Caki2 (cell line): ENCODE results near the gene CDH13. TPM values are rescaled to one million over a fixed set of nuclear protein-coding genes. Genes with fewer than 3 reads are reported as not detected.

Experiments
- DNase-seq: peaks from one replicate; pipeline ENCODE4 v3.0.0-alpha.2; 2015; ENCODE audit warnings: low read depth
- in situ Hi-C: cut with HindIII; loops from 2 replicates; pipeline ENCODE4 v1.10.0; 2016; ENCODE audit warnings: low sequenced_read_pairs, low pct_unique_long_range_greater_than_20kb, mixed read lengths
- total RNA-seq: library from RNA; depleted of rRNA; stranded (reverse); fragments of >200 nt; shearing (Covaris generic); gene quantifications from 2 replicates; pipeline ENCODE4 v1.2.3, GENCODE V29; 2014; ENCODE audit warnings: low replicate concordance

CDH13 gene
- total RNA-seq, 1 experiment from 2014 or later: not detected

DNA sequence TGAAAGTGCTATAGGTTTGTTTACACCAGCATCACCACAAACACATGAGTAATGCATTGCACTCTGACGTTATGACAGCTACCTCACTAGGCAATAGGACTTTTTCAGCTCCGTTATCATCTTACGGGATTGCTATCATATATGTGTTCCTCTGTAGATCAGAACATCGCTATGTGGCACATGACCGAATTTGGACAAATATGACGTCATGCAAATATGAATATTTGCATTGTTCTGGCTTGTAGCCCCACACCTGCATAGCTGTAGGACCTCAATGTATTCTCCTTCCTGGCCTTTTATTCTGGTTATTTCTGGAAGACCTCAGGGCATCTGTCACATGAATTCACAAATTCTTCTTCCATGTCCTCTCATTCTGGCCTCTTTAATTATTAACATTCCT, 393.2 kb downstream of the CDH13 start:
- in situ Hi-C loops: no loop called here
- no peak for DNase-seq

DNA sequence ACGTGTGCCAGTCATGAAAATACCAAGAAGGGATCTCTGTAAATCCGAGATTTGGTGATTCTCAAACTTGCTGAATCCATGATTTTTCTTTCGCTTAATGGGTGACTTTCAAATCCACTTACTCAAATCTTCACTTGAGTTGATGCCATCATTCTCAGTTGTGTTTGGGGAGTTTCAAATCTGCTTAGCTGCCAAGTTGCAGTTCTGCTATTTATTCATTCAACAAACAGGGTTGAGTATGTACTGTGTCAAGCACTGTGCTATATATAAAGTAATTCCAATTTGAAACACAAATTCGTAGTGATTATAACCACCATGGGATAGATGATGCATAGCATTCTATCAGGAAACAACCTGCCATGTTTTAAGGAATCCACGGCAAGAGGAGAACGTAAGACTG, 394.3 kb downstream of the CDH13 start:
- no peak for DNase-seq
- in situ Hi-C loops: no loop called here

- in situ Hi-C loops: no loop called here
- no peak for DNase-seq
Observed at GRCh38 chr16:83021746-83022145, 395.0 kb downstream of the CDH13 start.

DNA sequence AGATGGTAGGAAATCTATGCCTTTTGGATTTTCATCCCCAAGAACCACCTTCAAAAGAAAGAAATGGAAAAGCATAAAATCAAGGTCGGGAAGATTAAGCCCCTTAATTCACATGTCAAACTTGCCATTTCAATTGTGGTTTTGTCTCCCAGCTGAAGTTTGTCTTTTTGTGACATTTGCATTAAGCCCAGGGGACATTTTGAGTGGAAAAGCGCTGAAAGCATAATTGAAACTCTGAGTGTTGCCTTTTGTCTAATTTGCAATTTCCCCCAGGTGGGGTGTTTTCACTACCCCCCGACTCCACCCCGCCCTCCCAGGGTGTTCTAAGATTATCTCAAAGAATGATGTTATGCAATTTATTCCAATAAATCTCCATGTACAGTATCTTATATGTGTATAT, 396.2 kb downstream of the CDH13 start:
- in situ Hi-C loops: no loop called here
- DNase-seq: no peak

- in situ Hi-C loops: no loop called here
- DNase-seq: no peak
Observed at GRCh38 chr16:83023640-83024039, 396.9 kb downstream of the CDH13 start.

GRCh38 chr16:83027973-83028372, 401.2 kb downstream of the CDH13 start:
- no peak for DNase-seq

DNA sequence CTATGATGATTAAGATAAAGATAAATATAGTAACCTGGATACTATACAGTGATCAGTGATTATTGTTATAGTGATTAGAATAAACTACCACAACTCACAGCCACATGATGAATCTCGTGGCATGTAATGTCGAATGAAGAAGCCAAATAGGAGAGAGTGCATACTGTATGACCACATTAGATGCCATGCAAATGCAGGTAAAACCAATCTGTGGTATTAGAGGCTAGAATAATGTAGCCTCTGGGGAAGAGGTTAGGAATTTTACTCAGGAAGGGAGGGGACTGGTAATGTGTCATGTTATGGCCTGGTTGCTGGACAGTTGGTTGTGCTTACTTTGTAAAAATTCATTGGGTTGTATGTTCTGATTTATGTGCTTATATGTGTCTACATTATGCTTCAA, 402.7 kb downstream of the CDH13 start:
- in situ Hi-C loops: no loop called here
- DNase-seq: no peak

More at GRCh38 chr16:83027973-83028372, 401.2 kb downstream of the CDH13 start:
- in situ Hi-C loops: no loop called here

GRCh38 chr16:83031524-83031923, 404.8 kb downstream of the CDH13 start:
- in situ Hi-C loops: no loop called here
- peak; percentile 55 for DNase-seq

- no peak for DNase-seq
- in situ Hi-C loops: no loop called here
Observed at GRCh38 chr16:83037102-83037501, 410.3 kb downstream of the CDH13 start.

DNA sequence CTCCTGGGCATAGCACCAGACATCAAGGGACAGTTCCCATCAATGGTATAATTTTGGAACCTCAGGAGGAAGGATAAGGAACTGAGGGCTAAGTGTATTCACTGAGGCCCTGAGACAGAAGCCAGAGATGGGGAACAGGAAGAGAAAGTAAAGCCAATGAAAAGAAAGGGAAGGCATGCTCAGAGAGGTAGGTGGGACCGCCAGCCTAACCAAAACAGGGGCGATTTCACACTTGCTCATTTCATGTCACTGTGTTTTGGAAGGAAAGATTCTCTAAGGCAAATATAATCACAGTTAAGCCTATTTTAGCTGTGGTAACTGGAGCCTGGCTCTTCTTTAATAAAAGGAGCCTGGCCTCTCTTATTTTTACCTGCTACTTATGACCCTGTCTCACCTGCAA, 411.1 kb downstream of the CDH13 start:
- in situ Hi-C loops: no loop called here
- no peak for DNase-seq

GRCh38 chr16:83040174-83040573, 413.4 kb downstream of the CDH13 start:
- in situ Hi-C loops: no loop called here
- no peak for DNase-seq

DNA sequence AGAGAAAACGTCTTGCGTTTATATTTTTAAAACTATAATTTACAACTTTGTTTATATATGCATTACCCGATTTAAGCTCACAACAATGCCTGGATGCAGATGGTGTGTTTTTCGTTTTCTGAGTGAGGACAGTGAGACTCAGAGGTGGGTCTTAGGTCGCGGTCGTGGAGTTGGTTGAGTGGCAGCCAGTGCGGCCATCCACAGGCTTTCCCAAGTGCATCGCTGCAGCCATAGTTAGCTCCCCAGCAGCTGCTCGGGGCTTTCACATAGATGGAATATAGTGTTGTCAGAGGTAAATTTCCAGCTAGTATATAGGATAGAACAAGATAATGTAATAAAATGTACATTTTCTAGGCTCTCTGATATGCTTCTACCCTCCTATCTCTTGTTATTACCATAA, 417.8 kb downstream of the CDH13 start:
- in situ Hi-C loops: no loop called here
- no peak for DNase-seq

GRCh38 chr16:83045790-83046189, 419.0 kb downstream of the CDH13 start:
- in situ Hi-C loops: no loop called here
- DNase-seq: no peak

DNA sequence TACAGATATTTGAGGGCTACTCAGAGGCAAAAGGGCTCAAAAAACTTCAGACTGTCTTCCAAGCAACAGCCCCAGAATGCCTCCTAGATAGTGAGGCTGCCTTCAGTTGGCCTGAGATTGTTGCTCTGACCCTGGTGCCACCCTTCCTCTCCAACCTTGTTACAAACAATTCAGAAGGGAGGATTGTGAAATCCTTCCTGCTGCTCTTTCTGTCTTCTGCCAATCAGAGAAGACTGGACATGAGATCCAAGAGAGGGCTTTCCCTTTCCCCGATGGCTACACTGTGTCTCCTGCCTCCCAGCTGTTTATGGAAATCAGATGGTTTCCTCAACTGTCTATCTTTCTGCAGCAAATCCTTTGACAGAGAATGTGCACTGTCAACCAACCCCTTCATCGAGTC, 419.9 kb downstream of the CDH13 start:
- no peak for DNase-seq
- in situ Hi-C loops: no loop called here

DNA sequence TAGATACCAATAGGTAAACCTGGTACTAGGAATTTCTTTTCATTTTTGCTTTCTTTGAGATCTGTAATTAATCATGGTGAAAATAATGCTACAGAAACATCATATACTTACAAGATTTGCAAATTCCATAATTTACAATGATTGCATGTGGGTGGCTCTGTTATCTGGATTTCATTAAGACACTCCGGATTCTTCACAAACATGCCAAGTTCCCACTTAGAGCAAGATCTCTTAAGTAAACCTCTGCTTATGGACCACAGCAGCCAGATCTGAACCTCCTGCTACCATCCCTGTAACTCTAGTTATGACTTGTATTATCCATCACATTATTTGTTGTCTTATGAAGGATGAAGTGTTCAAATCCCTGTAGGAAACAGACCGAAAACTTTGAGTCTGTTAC, 424.7 kb downstream of the CDH13 start:
- in situ Hi-C loops: no loop called here

GRCh38 chr16:83054283-83054682, 427.5 kb downstream of the CDH13 start:
- DNase-seq: no peak
- in situ Hi-C loops: no loop called here

More for the DNA sequence above, 424.7 kb downstream of the CDH13 start:
- no peak for DNase-seq

DNA sequence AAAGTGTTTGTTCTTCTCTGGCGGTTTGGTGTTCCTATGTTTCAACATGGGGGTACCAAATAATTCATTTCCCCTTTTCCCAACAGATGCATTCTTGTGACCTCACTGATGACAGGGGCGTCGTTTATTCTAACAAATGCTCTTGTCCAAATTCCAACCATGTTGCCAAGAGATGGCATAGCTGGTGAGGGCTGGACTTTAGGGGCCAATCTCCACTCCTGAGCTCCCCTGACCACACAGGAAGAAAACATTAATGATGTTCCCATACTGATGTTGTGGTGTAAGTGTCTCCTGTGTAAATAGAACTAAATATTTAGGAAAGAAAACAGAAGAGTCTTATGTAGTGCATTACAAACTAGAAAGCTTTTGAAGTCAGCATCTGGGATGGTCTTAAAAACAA, 431.6 kb downstream of the CDH13 start:
- no peak for DNase-seq
- in situ Hi-C loops: no loop called here

DNA sequence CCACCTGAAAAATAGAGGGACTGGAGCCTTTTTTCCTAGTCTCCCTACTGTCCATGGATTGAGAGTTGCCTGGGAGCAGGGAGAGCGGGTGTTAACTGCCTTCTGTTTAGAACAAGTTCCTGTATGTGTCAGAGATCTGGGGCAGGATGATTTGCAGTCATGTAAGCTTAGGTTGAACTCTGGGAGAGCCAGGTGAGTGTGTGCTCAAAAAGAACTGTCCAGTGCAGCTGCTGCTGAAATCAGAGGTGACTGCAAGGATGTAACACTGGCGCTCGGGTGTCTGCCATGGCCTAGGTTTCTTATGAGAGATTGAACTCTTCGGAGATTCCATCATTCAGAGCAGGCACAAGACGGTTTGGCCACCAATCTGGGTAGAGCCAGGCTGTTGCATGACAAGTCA, 432.5 kb downstream of the CDH13 start:
- in situ Hi-C loops: no loop called here
- DNase-seq: no peak

DNA sequence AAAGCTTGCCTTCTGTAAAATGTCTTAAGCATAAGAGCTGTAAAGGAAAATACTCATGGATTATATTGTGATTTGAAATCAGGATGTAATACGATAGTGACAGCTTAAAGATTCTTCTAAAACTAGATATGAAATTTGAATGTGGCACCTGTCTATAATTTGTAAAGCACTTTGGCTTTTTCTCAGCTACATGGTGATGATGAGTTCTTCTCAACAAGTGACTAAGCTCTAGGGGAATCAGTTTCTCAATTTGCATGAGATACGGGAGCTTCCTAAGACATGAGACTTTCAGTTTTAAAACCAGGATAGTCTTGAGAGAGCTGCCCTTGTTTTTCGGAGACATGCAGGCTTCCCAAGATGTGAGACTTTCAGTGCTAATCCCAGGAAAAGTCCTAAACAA, 439.2 kb downstream of the CDH13 start:
- in situ Hi-C loops: no loop called here
- DNase-seq: no peak

- DNase-seq: no peak
- in situ Hi-C loops: no loop called here
Observed at GRCh38 chr16:83066881-83067280, 440.1 kb downstream of the CDH13 start.

- peak; percentile 11 for DNase-seq
- in situ Hi-C loops: no loop called here
Observed at GRCh38 chr16:83068686-83069085, 441.9 kb downstream of the CDH13 start.
